SW480 (cell line): ENCODE results near the gene BNIP2.
A peak's percentile ranks its signal among the peaks of the same experiment; 100 is the strongest.
"Not testable (repeated sequence)": the region's sequence is repeated elsewhere in the genome, so short reads cannot be mapped to it uniquely, and the experiment has no call there.

Experiments
- DNase-seq: peaks from one replicate; pipeline ENCODE4 v3.0.0-alpha.2; 2016; ENCODE audit warnings: low spot score

BNIP2 gene

DNA sequence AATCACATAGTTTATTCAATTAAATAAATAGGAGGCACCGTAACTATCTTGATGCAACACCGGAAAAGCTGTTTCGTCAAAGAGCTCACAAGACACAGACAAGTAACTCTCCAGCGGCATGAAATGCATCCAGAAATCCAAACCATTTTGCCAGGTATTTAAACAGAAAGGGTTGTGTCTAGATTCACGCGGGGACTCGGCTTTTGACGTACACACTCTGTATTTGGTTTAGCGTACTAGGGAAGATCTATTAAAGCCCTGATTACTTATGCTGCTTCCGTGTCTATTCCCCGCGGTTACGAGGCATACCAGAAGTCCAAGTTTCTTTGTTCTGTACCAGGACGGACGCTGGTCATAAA, 718 bp downstream of the BNIP2 start:
- DNase-seq, result peak; percentile 77

GRCh38 chr15:59687836-59688235, 1.3 kb downstream of the BNIP2 start:
- DNase-seq, result peak; percentile 20

GRCh38 chr15:59686389-59686788, 2.7 kb downstream of the BNIP2 start:
- no peak for DNase-seq

GRCh38 chr15:59685737-59686297, 3.3 kb downstream of the BNIP2 start:
- no peak for DNase-seq

- DNase-seq, result no peak
Observed at GRCh38 chr15:59680870-59681269, 8.2 kb downstream of the BNIP2 start.

DNA sequence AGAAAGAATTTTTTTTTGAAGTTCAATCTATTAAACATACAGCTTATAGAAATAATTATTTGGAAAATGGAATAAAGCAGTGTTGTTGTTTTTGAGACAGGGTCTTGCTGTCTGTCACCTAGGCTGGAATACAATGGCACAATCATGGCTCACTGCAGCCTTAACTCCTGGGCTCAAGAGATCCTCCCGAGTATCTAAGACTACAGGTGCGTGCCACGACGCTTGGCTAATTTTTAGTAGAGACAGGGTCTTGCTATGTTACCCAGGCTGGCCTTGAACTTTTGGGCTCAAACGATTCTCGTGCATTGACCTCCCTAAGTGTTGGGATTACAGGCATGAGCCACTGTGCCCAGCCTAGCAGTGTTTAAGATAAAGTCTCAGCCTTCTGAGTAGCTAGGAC, 8.8 kb downstream of the BNIP2 start:
- DNase-seq, result no peak

- DNase-seq, result no peak
Observed at GRCh38 chr15:59678620-59679019, 10.5 kb downstream of the BNIP2 start.

DNA sequence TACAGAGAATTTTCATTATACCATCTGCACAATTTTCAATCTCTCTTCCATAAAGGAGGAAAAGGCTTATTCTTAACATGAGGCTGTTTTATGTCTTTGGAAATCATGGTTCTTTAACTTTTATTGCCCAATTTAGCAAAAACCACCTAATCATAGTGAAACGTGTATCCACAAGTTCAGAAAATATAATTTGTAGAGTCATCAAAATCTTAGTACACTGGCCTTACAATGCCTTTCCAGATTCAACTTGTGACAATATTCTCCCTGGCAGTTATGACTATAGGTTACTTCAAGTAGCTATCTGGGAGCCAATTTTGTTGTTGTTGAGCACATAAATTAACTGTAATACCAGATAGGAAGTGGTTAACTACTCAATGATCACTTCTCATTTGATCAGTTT, 10.9 kb downstream of the BNIP2 start:
- DNase-seq, result no peak

DNA sequence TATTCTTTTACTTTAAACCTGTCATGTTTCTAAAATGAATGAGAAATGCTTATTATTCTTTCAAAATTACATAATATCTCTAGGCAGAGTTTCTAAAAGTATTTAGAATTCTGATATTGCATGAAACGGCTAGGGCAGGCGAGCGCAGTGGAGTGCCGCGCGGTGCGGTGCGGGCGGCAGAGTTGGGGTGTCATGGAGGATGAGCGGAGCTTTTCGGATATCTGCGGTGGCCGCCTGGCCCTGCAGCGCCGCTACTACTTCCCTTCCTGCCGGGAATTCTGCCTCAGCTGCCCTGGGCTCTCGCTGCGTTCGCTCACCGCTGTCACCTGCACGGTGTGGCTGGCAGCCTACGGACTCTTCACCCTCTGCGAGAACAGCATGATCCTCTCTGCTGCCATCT, 12.6 kb downstream of the BNIP2 start:
- no peak for DNase-seq

GRCh38 chr15:59674361-59674877, 14.7 kb downstream of the BNIP2 start:
- DNase-seq, result no peak

GRCh38 chr15:59668556-59668955, 20.6 kb downstream of the BNIP2 start:
- no peak for DNase-seq

- no peak for DNase-seq
Observed at GRCh38 chr15:59662260-59662659, 26.9 kb downstream of the BNIP2 start.

GRCh38 chr15:59659366-59659765, 29.8 kb downstream of the BNIP2 start:
- no peak for DNase-seq

- no peak for DNase-seq
Observed at GRCh38 chr15:59657635-59658125, 31.4 kb downstream of the BNIP2 start.

- DNase-seq, result peak; percentile 89
Observed at GRCh38 chr15:59656897-59657634, 32.1 kb downstream of the BNIP2 start, which contains the start of gene GTF2A2. TSS of gene GTF2A2 (minus strand) at chr15:59657515. CDS start at chr15:59652277, 5,238 bp downstream.

- DNase-seq, result no peak
Observed at GRCh38 chr15:59654046-59654445, 35.1 kb downstream of the BNIP2 start.

DNA sequence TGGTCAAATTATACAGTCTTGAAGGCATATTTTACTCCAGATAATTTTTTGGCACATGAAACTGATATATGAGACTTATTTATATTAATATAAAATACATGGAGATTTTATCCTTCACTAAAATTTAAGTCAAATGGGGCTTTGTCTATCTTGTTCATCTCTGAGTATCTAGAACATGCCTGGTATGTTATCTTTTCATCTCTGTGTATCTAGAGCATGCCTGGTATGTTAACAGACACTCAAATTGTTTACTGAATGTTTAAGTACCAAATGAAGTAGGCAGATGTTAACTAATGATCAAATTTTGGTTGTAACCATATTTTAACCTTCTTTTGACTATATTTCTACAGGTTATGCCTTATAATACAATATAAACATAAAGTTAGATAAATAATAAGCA, 39.5 kb downstream of the BNIP2 start:
- DNase-seq, result no peak

- DNase-seq, result no peak
Observed at GRCh38 chr15:59647085-59647484, 42.0 kb downstream of the BNIP2 start.

GRCh38 chr15:59646277-59646676, 42.8 kb downstream of the BNIP2 start:
- DNase-seq, result no peak

DNA sequence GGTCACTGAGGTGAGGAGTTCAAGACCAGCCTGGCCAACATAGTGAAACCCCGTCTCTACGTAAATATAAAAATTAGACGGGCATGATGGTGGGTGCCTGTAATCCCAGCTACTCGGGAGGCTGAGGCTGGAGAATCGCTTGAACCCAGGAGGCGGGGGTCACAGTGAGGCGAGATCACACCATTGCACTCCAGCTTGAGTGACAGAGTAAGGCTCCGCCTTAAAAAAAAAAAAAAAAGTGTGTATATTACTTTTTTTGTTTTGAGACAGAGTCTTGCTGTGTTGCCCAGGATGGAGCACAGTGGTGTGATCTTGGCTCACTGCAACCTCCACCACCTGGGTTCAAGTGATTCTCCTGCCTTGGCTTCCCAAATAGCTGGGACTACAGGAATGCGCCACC, 43.3 kb downstream of the BNIP2 start:
- not testable (repeated sequence) for DNase-seq

GRCh38 chr15:59644756-59645155, 44.4 kb downstream of the BNIP2 start:
- no peak for DNase-seq

DNA sequence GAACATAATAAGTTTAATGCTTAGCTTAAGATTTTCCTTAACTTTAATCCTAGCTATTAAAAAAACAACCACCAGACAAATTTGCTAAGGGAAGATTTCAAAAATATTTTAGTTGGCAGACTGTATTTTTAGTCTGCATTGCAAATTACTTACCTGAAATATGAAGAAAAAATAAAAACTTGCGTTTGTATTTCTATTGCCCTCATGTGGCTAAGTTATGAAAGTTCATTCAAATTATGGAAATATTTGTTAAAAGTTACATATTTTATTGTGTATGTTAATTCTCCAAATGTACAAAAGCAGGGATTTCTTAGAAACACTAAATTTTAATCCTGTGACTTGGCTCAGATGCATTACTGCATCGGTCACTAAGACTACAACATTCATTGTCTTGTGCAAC, 46.8 kb downstream of the BNIP2 start:
- DNase-seq, result no peak

DNA sequence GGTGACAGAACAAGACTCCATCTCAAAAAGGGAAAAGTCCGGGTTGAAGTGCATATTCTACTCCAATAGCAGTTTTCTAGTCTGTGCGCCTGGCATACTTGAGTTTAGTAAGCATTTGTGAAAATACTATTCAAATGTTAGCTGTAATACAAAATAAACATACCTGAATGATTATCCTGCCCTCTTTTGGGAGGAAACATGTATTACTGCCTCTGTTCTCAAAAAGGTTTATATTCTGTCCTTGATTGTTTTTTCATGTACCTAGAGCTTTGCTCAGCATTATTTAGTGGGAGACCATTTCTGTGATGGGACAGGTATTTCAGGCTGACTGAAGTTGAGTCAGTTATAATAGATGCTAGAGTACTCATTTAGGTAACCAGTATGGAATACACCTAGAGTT, 51.6 kb downstream of the BNIP2 start:
- not testable (repeated sequence) for DNase-seq

- DNase-seq, result no peak
Observed at GRCh38 chr15:59636184-59636583, 52.9 kb downstream of the BNIP2 start.
